Caco-2 (cell line): ENCODE data around the gene RNU5B-1. TPM values are rescaled to one million over a fixed set of nuclear protein-coding genes. Genes with fewer than 3 reads are reported as not detected.

Experiments used
- BruUV-seq: library from RNA; stranded (reverse); fragments of 400-500 nt; replicated peaks from 2 replicates; lab custom pipeline; 2021; lab: Mats Ljungman, UMichigan
- CTCF ChIA-PET: fragments of 300-600 bp; sonication (Branson Sonifier 250); formaldehyde crosslinking; loops from one replicate; lab custom pipeline; 2022; ENCODE audit warnings: antibody characterized with exemption; lab: Charles Lee
- POLR2A ChIA-PET: fragments of 300-600 bp; sonication (Branson Sonifier 250); formaldehyde crosslinking; loops from one replicate; lab custom pipeline; 2022; ENCODE audit warnings: antibody characterized with exemption; lab: Charles Lee
- DNase-seq, 2 experiments: peaks; one replicate each; pipeline versions ENCODE4 v3.0.0 to v3.0.0-alpha.2; 2020 to 2022
- H3K27me3 ChIP-seq: replicated peaks from 2 replicates; pipeline ENCODE4 v1.6.0; 2011; ENCODE audit warnings: low read length; ENCODE audit not compliant: control insufficient read depth, insufficient read depth
- H3K36me3 ChIP-seq: 2 replicates; pipeline ENCODE4 v1.5.1; 2011; ENCODE audit warnings: low read length; ENCODE audit not compliant: control insufficient read depth, insufficient read depth
- H3K4me1 ChIP-seq: fragments of 250-450 bp; sonication (Bioruptor Pico); 2 replicates; pipeline ENCODE4 v1.5.1; 2020; ENCODE audit warnings: mild to moderate bottlenecking
- H3K4me3 ChIP-seq: 2 replicates; pipeline ENCODE4 v1.5.1; 2011; ENCODE audit warnings: low read depth, mild to moderate bottlenecking, control low read depth, low read length
- H3K9me3 ChIP-seq: fragments of 250-450 bp; sonication (Bioruptor Pico); 2 replicates; pipeline ENCODE4 v1.5.1; 2020; ENCODE audit warnings: mild to moderate bottlenecking, moderate library complexity
- H3K27ac Mint-ChIP-seq: one replicate; pipeline ENCODE4 v1.8.0; 2022; ENCODE audit warnings: mixed read lengths; ENCODE audit not compliant: unreplicated experiment
- H3K27me3 Mint-ChIP-seq: one replicate; pipeline ENCODE4 v1.8.0; 2022; ENCODE audit warnings: mixed read lengths; ENCODE audit not compliant: insufficient read depth, unreplicated experiment
- H3K36me3 Mint-ChIP-seq: one replicate; pipeline ENCODE4 v1.8.0; 2022; ENCODE audit warnings: mild to moderate bottlenecking, mixed read lengths; ENCODE audit not compliant: insufficient read depth, unreplicated experiment
- H3K4me1 Mint-ChIP-seq: one replicate; pipeline ENCODE4 v1.8.0; 2022; ENCODE audit warnings: low read depth, mixed read lengths; ENCODE audit not compliant: unreplicated experiment
- H3K4me3 Mint-ChIP-seq: one replicate; pipeline ENCODE4 v1.8.0; 2022; ENCODE audit warnings: mild to moderate bottlenecking, moderate library complexity, mixed read lengths; ENCODE audit not compliant: unreplicated experiment
- H3K9me3 Mint-ChIP-seq: one replicate; pipeline ENCODE4 v1.8.0; 2022; ENCODE audit warnings: mixed read lengths; ENCODE audit not compliant: unreplicated experiment
- intact Hi-C: fragments of 100-400 bp; cut with micrococcal nuclease; formaldehyde crosslinking; loops from one replicate; pipeline ENCODE4 v1.10.0; 2022; ENCODE audit not compliant: unreplicated experiment
- total RNA-seq: library from RNA; stranded (reverse); gene quantifications from 2 replicates; pipeline ENCODE4 v1.2.3, GENCODE V29; 2022
- TF ChIP-seq, protein P1 (sequence below), 2 experiments: fragments of 200-600 bp in 1 of 2; IDR thresholded peaks; 1 replicate in 1 of 2; 2 replicates in 1 of 2; pipeline versions ENCODE4 v1.5.1 to v1.8.0; 2011 to 2022; ENCODE audit warnings: antibody characterized with exemption in 1 of 2, control low read depth in 1 of 2, inconsistent platforms in 1 of 2, low read depth in 1 of 2, low read length in 1 of 2, mild to moderate bottlenecking in 1 of 2, moderate library complexity in 1 of 2; ENCODE audit not compliant: insufficient read depth in 1 of 2, severe bottlenecking in 1 of 2, unreplicated experiment in 1 of 2

The RNU5B-1 gene
- total RNA-seq, 1 experiment from 2014 or later, result not detected

DNA sequence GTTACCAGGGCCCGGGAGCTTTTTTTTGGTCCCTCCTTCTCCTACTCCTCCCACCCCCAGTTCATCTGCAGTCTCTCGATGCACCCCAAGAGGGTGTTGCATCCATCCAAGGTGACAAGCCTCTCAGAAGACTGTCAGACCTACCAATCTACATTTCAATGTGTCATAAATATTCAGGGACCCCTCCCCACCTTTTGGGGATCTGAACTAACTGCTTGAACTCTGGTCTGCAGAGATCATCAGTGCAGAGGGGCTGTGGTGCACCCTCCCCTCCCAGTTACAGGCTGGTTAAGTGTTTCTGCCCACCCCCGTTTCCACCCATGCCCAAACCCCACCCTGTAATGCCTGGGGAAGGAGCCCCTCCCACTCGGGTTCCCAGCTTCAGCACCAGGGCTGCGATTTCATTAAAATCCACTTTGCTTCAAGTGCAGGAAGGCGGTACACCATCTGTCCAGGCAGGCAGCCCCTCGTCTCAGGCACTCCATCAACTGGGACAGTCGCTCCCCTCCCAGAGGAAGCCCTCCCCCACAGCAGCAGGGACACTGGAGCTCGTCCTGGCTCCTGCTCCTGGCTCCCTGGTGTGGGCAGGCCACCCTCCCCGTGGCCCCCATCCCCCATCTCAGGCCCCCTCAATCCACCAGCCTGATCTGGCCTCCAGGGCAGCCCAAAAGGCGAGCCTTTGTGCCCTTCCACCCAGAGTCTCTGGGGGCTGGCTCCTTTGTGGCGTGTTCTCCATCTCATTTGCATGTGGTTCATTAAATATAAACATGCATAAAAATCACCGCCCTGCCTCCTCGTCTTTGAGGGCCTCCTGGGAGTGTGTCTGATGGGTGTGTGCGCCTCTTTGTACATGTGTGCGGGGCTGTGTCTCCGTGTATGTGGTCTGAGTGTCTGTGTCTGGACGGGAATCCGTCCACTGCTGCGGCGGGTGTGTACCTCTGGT, 32.3 kb downstream of the RNU5B-1 start:
- Mint-ChIP-seq H3K27me3 (no peaks in the 10 kb centered on the region), H3K27ac (peak overlapping the region; percentile 39), H3K4me1 (peaks cover 19% of the 10 kb centered on the region), H3K4me3 (no peak overlapping the region), H3K9me3 (no peaks in the 10 kb centered on the region), H3K36me3 (peaks cover 13% of the 10 kb centered on the region)
- Histone ChIP-seq H3K4me1 (peaks cover 25% of the 10 kb centered on the region; the same call in 1 of the 2 replicates), H3K36me3 (peaks cover 1% of the 10 kb centered on the region; the same call in 1 of the 2 replicates), H3K27me3 (no peaks in the 10 kb centered on the region), H3K9me3 (no peaks in the 10 kb centered on the region), H3K4me3 (no peak overlapping the region)
- TF ChIP-seq, protein P1, sequence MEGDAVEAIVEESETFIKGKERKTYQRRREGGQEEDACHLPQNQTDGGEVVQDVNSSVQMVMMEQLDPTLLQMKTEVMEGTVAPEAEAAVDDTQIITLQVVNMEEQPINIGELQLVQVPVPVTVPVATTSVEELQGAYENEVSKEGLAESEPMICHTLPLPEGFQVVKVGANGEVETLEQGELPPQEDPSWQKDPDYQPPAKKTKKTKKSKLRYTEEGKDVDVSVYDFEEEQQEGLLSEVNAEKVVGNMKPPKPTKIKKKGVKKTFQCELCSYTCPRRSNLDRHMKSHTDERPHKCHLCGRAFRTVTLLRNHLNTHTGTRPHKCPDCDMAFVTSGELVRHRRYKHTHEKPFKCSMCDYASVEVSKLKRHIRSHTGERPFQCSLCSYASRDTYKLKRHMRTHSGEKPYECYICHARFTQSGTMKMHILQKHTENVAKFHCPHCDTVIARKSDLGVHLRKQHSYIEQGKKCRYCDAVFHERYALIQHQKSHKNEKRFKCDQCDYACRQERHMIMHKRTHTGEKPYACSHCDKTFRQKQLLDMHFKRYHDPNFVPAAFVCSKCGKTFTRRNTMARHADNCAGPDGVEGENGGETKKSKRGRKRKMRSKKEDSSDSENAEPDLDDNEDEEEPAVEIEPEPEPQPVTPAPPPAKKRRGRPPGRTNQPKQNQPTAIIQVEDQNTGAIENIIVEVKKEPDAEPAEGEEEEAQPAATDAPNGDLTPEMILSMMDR (IDR thresholded peaks at IDR 0.05; ENCODE audit: insufficient read depth in 1 of 2, low read depth in 1 of 2, low read length in 1 of 2, severe bottlenecking in 1 of 2, unreplicated experiment in 1 of 2), result no peak
- CTCF ChIA-PET, result interaction anchor here (0.6 to 1.1 kb wide), 2 partner anchors 31 to 48 kb away, joined by 3 to 4 read pairs; no protein-coding TSS in a partner anchor
- POLR2A ChIA-PET, result no interaction called here
- no TSS peak for BruUV-seq
- intact Hi-C loops, result no loop called here
- DNase-seq, result no peak

DNA sequence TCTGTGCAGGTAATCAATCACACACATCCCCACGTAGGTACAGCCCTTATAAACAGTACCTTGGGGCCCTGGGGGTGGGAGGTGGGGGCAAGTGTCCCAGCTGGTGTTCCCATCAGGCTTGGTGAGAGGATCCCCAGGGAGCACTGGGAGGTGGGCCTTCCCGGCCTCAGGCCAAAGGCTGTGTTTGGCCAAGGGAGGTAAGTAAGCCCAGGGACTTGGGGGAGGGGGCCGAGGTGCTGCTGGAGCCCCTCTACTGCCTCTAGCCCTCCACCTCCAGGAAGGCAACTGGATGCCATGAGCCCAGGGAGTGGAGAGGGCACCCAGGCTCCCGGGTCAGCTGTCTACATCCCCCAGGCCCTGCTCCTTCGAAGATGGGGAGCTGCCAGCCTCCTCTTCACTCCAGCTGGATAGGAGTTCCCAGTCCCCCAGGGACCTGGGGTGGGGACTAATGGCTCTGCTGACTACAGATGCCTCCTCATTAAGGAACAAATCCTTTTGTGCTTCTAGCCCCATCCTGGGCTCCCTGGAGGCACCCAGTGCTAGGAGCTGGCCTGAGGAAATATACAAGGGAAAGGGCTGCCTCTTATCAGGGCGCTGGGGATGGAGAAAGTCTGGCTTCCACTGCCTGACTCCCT, 33.1 kb downstream of the RNU5B-1 start:
- ChIA-PET POLR2A (no interaction called here), CTCF (interaction anchor here (0.7 to 1.1 kb wide), 2 partner anchors 30 to 188 kb away, joined by 3 read pairs; no protein-coding TSS in a partner anchor)
- Histone ChIP-seq H3K36me3 (peaks cover 1% of the 10 kb centered on the region; the same call in 1 of the 2 replicates), H3K4me3 (no peak overlapping the region), H3K27me3 (no peaks in the 10 kb centered on the region), H3K9me3 (no peaks in the 10 kb centered on the region), H3K4me1 (peaks cover 25% of the 10 kb centered on the region; the same call in 1 of the 2 replicates)
- peaks cover 19% of the 10 kb centered on the region for H3K4me1 Mint-ChIP-seq
- H3K36me3 Mint-ChIP-seq, result peaks cover 11% of the 10 kb centered on the region
- TF ChIP-seq, protein P1 (IDR thresholded peaks at IDR 0.05; ENCODE audit: insufficient read depth in 1 of 2, low read depth in 1 of 2, low read length in 1 of 2, severe bottlenecking in 1 of 2, unreplicated experiment in 1 of 2), result no peak
- intact Hi-C loops, result no loop called here
- no peaks in the 10 kb centered on the region for H3K9me3 Mint-ChIP-seq
- no peak overlapping the region for H3K4me3 Mint-ChIP-seq
- no TSS peak for BruUV-seq
- DNase-seq, result no peak
- no peaks in the 10 kb centered on the region for H3K27me3 Mint-ChIP-seq
- H3K27ac Mint-ChIP-seq, result no peak overlapping the region

DNA sequence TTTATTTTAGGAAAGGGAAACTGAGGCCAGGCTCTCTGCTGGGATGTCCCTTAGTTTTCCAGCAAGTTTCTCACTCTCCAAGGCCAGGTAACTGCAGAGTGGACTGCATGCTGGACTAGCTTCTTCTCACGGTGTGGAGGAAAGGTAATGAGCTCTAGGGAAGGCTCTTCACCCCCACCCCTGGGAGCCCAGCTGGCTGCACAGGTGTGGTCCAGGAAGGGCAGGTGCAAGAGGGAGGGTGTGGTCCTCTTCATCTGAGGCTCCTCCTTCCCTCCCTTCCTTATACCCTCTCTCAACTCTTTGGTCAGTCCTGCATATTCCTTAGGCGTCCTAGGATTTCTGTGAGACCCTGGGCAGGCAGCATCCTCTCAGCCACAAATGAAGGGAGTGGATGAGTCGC, 33.9 kb downstream of the RNU5B-1 start:
- CTCF ChIA-PET, result interaction anchor here (0.7 kb wide), 2 partner anchors 62 to 187 kb away, joined by 3 read pairs; no protein-coding TSS in a partner anchor

More for the DNA sequence above, 33.9 kb downstream of the RNU5B-1 start:
- POLR2A ChIA-PET, result no interaction called here
- H3K36me3 ChIP-seq, result peaks cover 1% of the 10 kb centered on the region; the same call in 1 of the 2 replicates
- intact Hi-C loops, result no loop called here
- no peak for DNase-seq
- Mint-ChIP-seq H3K9me3 (no peaks in the 10 kb centered on the region), H3K36me3 (peaks cover 6% of the 10 kb centered on the region), H3K4me1 (peaks cover 19% of the 10 kb centered on the region), H3K4me3 (no peak overlapping the region), H3K27ac (no peak overlapping the region), H3K27me3 (no peaks in the 10 kb centered on the region)
- no TSS peak for BruUV-seq
- TF ChIP-seq, protein P1 (IDR thresholded peaks at IDR 0.05; ENCODE audit: insufficient read depth in 1 of 2, low read depth in 1 of 2, low read length in 1 of 2, severe bottlenecking in 1 of 2, unreplicated experiment in 1 of 2), result no peak
- H3K4me1 ChIP-seq, result peaks cover 25% of the 10 kb centered on the region; the same call in 1 of the 2 replicates
- H3K27me3 ChIP-seq, result no peaks in the 10 kb centered on the region
- no peak overlapping the region for H3K4me3 ChIP-seq
- no peaks in the 10 kb centered on the region for H3K9me3 ChIP-seq
